ENCODE data around the gene PLD1.
"Not testable (repeated sequence)": the region's sequence is repeated elsewhere in the genome, so short reads cannot be mapped to it uniquely, and the experiment has no call there.

PLD1 gene

GRCh38 chr3:171606151-171606751 lies 204.0 kb downstream of the PLD1 start:
- no peak for DNase-seq

GRCh38 chr3:171604370-171604769 lies 205.9 kb downstream of the PLD1 start:
- no peak for DNase-seq

GRCh38 chr3:171602072-171602471 lies 208.2 kb downstream of the PLD1 start:
- no peak for DNase-seq

- DNase-seq, result no peak
Observed at GRCh38 chr3:171600030-171600429, 210.3 kb downstream of the PLD1 start.

- DNase-seq, result no peak
Observed at GRCh38 chr3:171598990-171599389, 211.3 kb downstream of the PLD1 start.

- no peak for DNase-seq
Observed at GRCh38 chr3:171592786-171593185, 217.5 kb downstream of the PLD1 start.

GRCh38 chr3:171591070-171591469 lies 219.2 kb downstream of the PLD1 start:
- no peak for DNase-seq

GRCh38 chr3:171586274-171586673 lies 224.0 kb downstream of the PLD1 start:
- no peak for DNase-seq

- no peak for DNase-seq
Observed at GRCh38 chr3:171585039-171585438, 225.2 kb downstream of the PLD1 start.

- DNase-seq, result no peak
Observed at GRCh38 chr3:171584100-171584499, 226.2 kb downstream of the PLD1 start.

- no peak for DNase-seq
Observed at GRCh38 chr3:171574556-171575240, 235.6 kb downstream of the PLD1 start.

- DNase-seq, result no peak
Observed at GRCh38 chr3:171569571-171570132, 240.6 kb downstream of the PLD1 start.

GRCh38 chr3:171568766-171569165 lies 241.5 kb downstream of the PLD1 start:
- DNase-seq, result no peak

GRCh38 chr3:171566803-171567422 lies 243.4 kb downstream of the PLD1 start:
- DNase-seq, result peak; percentile 45

- no peak for DNase-seq
Observed at GRCh38 chr3:171565481-171566058, 244.7 kb downstream of the PLD1 start.

- DNase-seq, result no peak
Observed at GRCh38 chr3:171564748-171565480, 245.4 kb downstream of the PLD1 start.

- no peak for DNase-seq
Observed at GRCh38 chr3:171563298-171563697, 247.0 kb downstream of the PLD1 start.

GRCh38 chr3:171562459-171562858 lies 247.8 kb downstream of the PLD1 start:
- DNase-seq, result not testable (repeated sequence)

GRCh38 chr3:171561596-171562323 lies 248.5 kb downstream of the PLD1 start:
- DNase-seq, result no peak

GRCh38 chr3:171559586-171559985 lies 250.7 kb downstream of the PLD1 start:
- DNase-seq, result no peak

- DNase-seq, result no peak
Observed at GRCh38 chr3:171558188-171558696, 252.0 kb downstream of the PLD1 start.

GRCh38 chr3:171557173-171557572 lies 253.1 kb downstream of the PLD1 start:
- no peak for DNase-seq
